Lung microvascular endothelial cell (primary cell): ENCODE results near the gene MFAP3. TPM values are rescaled to one million over a fixed set of nuclear protein-coding genes. Genes with fewer than 3 reads are reported as not detected.
A peak's percentile ranks its signal among the peaks of the same experiment; 100 is the strongest.
"Not testable (repeated sequence)": the region's sequence is repeated elsewhere in the genome, so short reads cannot be mapped to it uniquely, and the experiment has no call there.

Source experiments
- DNase-seq, 2 donors: peaks; one replicate each; pipeline versions ENCODE4 v3.0.0 to v3.0.0-alpha.2; 2010; ENCODE audit warnings: low read depth in 2 of 2
- total RNA-seq: library from RNA; depleted of rRNA; stranded (reverse); fragments of >200 nt; gene quantifications from 2 replicates; pipeline ENCODE4 v1.2.1, GENCODE V29; 2014

The MFAP3 gene
- total RNA-seq, 1 donor from 2014 or later, result 136 TPM

DNA sequence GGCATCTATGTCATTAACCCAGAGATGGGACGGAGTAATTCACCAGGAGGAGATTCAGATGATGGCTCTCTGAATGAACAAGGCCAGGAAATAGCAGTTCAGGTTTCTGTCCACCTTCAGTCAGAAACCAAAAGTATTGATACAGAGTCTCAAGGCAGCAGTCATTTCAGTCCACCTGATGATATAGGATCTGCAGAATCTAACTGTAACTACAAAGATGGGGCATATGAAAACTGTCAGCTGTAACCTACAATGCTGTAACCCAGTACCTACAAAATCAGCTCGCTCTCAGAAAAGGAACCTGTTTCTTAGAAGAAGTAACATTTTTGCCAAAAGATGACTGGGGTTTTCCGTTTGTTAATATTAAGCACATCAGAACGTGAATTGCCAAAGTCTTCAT lies 14.7 kb downstream of the MFAP3 start:
- DNase-seq, result no peak

DNA sequence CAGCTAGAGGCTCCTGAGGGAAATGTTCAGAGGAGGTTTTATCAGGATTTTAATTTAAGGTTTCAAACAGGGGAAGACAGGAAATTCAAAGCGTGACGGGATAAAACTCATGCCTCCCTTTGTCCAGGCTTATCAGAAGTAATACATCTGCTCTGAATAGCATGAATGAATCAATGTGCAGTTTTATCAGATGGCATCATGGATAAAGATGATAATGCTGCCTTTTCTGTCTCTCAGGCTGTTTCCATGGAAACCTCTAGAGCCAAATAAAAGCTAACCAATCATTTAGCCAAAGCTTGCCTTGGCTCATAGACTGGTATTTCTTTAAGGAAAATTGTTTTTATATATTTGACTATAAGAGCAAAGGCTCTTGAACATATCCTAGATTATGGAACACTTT lies 16.4 kb downstream of the MFAP3 start:
- peak; percentile 13 to 23 for DNase-seq

GRCh38 chr5:154058055-154059038 lies 19.6 kb downstream of the MFAP3 start:
- no peak for DNase-seq

DNA sequence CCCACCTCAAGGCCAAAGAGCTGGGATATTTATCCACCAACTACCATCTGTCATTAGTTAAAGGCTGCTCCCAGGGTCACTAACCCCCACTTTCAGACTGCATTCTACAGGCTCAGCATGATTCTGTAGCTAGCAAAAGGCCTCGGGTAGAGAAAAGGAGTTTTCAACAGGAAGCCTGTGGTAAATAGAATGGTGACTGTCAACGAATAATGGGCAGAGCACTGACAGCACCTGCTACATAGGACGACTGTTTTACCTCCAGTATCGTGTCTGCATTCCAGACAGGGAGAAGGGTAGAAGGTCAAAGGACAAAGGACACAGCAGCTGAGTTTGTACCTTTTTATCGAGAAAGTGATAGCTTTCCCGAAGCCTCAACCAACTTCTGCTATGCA lies 20.3 kb downstream of the MFAP3 start:
- DNase-seq, result no peak

DNA sequence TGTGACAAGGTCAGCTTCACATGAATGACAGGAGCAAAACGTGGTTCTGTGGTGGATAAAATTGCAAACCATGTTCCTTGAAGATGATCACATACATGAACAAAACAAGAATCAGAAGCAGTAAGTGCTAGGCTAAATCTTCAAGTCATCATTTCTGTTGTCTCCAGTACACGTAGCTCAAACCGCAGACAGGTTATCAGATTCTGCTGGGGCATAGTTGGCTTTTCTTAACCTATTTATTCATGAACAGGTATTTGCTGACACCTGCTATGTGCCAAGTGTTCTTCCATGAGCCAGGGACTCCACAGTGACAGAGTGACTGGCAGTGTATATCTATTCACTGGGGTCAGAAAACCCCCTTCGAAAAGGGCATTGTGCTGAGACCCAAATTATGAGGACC lies 20.8 kb downstream of the MFAP3 start:
- no peak for DNase-seq

GRCh38 chr5:154060606-154061005 lies 21.8 kb downstream of the MFAP3 start:
- no peak for DNase-seq

GRCh38 chr5:154063372-154063771 lies 24.6 kb downstream of the MFAP3 start:
- no peak for DNase-seq

DNA sequence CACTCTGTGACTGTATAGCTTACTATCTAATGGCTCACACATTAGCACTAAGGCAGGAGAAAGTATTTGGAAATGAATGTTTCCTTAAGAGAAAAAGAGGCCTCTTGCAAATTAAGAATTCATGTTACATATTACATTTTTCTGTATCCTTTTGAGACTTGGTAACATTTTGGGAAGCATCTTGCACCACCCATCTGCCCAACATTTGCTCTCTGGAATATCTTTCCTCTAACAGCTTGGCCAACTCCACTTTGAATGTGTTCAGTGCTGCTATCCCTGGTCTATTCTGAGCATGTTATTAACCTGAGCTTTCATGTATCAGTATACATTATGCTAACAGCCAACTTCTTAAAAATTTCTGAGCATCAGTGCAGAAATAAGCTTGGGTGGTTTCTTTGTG lies 27.2 kb downstream of the MFAP3 start:
- no peak for DNase-seq

DNA sequence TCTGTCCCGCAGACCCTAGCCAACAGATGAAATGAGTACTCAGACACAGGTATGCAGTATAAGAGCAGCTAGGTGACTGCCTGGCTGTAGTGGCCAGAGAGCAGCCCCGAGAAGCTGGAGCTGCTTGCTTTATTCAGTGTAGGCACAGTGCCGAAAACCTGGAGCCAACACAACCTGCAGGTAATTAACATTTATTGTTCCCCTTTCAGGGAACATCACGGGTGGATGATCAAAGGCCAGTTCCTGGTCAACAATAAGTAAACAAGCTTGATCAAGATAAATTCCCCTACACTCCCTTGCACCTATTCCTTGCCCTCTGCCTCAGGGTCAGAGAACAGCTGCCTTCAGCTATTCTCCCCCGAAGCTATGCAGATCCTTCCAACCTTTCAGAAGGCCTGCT lies 31.1 kb downstream of the MFAP3 start:
- not testable (repeated sequence) for DNase-seq

GRCh38 chr5:154071799-154072413 lies 33.1 kb downstream of the MFAP3 start:
- no peak for DNase-seq

GRCh38 chr5:154072414-154073171 lies 33.8 kb downstream of the MFAP3 start:
- DNase-seq, result peak; percentile 74 to 87

DNA sequence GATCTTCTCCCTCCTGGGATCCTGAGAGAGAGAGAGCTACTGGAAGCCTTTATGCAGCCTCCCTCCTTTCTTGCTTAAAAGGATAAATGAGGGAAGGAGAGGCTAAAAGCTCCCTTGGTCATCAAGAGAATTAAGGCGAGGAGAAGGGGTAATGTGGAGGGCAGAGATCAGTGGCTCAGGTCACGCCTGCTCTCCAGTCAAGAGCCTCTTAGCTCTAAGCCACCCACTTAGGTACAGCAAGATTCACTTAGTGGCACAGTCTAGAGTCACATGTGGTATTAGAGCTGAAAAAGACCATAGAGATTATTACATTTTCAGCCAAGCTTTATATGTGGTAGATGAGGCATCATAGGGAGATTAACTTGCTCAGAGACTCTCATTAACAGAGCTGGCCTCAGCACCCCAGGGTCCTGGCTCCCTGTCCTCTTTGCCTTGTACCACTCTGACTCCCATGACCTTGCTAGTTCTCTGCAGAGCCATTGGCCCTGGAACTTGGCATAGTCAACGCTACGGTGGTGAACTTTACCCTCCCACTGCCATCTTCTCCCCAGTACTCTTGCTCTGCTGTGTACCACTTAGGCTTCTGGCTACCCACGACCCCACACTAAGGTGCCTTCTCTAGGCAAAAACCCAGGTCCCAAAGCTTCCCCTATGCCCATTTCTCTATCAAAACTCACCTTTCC lies 37.6 kb downstream of the MFAP3 start:
- no peak for DNase-seq

DNA sequence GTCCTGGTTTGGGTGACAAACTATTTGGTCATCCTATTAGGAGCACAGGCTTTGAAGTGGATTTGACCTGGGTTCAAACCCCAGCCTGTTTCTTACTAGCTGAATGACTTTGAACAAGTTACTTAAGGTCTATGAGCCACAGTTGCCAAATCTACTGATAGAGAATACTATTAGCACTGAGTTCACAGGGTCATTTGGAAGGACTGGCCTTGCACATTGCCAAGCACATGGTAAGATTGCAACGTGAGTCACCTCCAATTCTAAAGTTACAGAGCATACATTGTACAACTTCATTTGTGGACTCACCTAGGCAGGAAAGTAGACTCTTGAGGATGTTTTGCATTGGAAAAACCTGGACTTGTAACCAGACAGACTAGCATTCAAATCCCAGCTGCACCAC lies 38.9 kb downstream of the MFAP3 start:
- no peak for DNase-seq

DNA sequence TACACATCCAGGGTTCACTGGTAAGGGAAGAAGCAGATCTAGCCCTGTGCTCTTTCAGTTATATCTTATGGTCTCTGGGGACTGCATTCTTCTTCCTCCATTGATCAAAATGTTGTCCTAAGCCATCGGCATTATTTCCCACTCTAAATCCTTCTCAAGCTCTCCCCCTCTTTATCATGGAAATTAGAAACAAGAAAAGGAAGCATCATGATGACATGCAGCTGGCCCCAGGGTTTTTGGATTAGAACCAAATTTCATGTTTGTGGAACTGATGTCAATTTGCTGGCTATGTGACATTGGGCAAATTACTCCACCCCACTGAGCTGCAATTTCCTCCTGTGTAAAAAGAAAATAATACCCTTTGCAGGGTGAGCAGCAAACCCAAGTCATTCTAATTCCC lies 39.5 kb downstream of the MFAP3 start:
- peak in 1 of 2 donors; percentile 73 for DNase-seq

GRCh38 chr5:154081246-154081645 lies 42.5 kb downstream of the MFAP3 start:
- DNase-seq, result no peak

DNA sequence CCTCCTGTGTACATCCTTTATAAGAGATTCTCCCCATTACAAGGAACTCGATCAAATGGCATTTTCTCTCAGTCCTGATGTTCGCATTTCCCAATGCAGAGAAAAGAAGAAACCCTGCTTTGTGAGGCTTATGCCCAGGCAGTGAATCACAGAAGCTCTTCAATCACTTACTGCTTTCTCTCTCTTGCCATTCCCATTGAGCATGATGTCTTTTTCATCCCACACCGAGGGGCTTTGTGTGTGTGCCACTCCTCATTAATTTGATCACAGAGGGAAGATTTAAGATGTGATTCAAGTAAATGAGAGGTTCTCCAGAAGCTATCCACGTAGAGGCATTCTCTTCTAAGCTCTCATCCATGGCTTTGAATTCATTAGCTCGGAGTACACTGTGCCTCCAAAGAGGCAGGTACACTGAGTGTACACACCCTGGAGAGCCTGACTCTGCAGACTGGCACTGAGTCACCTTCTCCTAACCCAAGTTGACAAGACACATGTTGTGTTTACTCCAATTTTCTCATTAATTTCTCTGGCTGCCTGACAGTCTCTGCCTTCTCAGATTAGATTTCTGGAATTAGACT lies 45.4 kb downstream of the MFAP3 start:
- no peak for DNase-seq

DNA sequence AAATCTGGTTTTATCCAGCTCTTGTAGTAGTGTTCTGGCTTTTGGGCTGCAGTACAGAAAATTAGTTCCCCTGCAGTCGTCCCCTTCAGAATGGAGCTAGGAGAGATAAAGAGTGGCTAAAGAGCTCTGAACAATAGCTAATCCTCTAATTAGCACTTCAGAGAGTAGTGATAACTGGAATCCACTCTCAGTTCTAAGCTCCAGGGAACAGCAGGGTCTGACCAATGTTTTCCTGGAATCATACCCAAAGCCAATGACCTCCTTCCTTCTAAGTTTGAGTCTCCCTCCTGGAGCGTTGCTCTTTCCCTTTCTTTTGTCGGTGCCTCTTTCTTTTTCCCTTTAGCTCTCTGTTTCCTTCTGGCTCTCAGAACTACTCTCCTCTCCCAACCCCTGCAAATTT lies 47.4 kb downstream of the MFAP3 start:
- no peak for DNase-seq

GRCh38 chr5:154086641-154087040 lies 47.9 kb downstream of the MFAP3 start:
- no peak for DNase-seq

GRCh38 chr5:154087260-154087659 lies 48.5 kb downstream of the MFAP3 start:
- peak in 1 of 2 donors; percentile 51 for DNase-seq

DNA sequence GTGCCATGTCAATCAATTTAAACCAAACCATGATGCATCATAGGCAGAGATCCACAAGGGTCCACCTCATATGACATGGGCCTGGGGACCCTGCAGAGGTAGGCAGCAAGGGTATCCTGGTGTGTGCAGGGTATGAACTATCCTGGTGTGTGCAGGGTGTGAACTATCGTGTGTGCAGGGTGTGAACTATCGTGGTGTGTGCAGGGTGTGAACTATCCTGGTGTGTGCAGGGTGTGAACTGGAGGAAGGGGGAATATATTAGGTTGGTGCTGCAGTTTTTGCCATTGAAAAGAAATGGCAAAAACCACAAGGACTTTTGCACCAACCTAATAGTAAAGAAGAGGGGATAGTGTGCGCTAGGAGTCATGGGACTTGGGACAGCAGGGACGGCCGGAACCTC lies 50.0 kb downstream of the MFAP3 start:
- no peak for DNase-seq

DNA sequence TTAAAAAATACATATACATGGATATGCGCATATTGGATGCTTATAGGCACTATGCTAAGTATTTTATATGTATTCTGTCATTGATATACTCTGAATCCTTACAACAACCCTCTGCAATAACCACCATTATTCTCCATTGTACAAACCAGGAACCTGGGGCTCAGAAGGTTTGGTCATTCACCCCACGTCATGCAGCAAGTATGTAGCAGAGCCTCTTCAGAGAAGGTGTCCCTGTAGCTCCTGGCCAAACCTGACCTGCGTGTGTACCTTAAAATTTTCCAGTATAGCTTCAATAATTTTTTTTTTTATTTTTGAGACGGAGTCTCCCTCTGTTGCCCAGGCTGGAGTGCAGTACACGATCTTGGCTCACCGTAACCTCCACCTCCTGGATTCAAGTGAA lies 51.9 kb downstream of the MFAP3 start:
- no peak for DNase-seq
